GM21528 (cell line): ENCODE results near the gene SLC35G4.
"Not testable (repeated sequence)": the region's sequence is repeated elsewhere in the genome, so short reads cannot be mapped to it uniquely, and the experiment has no call there.

ENCODE experiments used
- ATAC-seq: cut with Tn5 transposase; IDR thresholded peaks from one replicate; pipeline ENCODE4 v1.9.1; 2021; ENCODE audit warnings: mild to moderate bottlenecking, moderate library complexity; ENCODE audit not compliant: unreplicated experiment, low FRiP score

The SLC35G4 gene

DNA sequence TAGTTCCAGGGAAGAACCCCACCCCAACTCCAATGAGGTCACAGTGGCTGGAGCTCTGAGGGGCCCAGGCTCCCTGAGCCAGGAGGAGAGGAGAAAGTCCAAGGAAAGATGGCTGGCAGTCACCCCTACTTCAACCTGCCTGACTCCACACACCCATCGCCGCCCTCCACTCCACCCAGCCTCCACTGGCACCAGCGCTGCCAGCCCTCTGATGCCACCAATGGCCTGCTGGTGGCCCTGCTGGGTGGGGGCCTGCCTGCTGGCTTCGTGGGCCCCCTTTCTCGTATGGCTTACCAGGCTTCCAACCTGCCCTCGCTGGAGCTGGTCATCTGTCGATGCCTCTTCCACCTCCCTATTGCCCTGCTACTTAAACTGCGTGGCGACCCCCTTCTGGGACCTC is at the start of gene SLC35G4:
Gene SLC35G4 (plus strand): TSS at position 109 of the 400 bp plus-strand sequence. CDS start 0 bp downstream, at position 109.
- not testable (repeated sequence) for ATAC-seq

DNA sequence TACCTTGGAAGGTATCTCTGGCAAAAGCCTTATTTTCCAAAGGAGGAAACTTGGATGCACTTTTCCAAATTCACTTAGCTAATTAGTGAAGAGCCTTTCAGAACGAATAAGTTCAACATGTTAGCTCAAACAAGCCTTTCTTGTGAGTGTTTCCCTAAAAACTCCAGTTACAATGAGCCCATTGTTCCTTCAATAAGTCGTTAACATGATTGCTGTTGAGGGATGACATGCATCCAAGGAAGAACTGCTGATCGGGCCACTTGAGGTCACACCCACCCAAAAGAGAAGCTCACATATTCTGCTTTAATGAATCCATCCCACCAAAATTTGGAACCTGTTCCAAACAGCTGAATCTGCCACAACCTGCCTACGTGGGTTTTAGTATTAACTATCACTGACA is 48.1 kb upstream of the SLC35G4 start:
- no peak for ATAC-seq

DNA sequence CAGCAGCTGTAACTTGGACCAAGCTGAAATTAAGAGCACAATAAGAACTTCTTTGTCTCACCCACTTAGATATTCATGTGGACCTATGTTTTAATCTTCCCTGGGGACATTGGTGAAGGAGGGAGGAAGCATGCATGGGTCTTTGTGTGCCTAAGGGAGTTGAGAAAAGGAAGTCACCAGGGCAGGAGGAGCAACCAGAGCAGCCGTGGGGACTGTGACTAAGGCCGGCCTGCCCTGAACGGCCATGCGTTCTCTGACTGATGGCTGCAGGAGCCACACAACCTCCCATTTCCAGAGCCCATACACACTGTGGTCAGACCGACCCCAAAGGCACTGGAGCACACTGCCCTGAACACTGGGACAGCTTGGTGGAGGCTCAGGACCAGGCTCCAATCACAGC is 43.7 kb upstream of the SLC35G4 start:
- no peak for ATAC-seq

DNA sequence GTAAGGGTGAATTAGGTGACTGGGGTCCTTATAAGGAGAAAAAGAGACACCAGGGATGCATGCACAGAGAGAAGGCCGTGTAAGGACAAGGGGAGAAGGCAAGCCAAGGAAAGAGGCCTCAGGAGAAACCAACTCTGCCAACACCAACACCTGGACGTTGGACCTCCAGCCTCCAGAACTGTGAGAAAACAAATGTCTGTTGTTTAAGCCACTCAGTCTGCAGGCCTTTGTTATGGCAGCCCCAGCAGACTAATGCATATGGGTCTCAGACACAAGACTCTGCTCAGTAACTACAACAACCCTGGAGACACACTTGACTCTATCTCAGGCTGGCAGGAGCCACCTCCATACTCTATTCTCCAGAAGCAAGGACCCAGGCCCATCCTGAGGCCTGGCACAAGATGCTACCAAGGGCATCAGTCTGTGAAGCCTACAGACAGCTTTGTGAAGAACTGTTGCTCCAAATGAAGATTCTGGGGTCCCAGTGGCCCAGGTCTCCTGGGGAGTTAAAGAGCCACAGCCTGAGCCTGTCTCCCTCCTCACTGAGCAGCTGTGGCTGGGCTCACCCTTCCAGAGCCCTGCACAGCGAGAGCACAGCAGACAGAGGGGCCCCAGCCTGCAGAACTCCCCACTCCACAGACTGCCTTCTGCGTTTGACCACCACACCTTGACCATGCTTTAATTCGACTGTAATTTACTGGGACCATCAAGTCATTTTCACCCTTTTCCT is 43.0 kb upstream of the SLC35G4 start:
- ATAC-seq = no peak

DNA sequence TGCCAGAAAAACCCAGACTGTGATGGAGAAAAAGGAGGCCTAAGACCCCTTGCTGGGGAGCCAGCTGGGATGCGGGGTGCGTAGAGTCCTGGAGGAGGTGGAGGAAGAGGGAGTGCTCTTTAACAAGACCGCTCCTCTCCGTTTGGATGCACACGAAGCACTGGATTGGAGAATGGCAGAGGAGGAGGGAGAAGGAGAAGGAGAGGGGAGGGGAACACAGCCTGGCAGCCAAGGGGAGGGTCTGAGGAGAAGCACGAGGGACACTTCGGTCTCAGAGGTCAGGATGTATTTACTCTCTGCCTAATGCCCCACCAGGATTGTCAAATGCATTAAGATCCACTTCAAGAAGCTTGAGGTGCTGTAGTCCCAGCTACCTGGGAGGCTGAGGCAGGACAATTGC is 42.0 kb upstream of the SLC35G4 start:
- no peak for ATAC-seq

DNA sequence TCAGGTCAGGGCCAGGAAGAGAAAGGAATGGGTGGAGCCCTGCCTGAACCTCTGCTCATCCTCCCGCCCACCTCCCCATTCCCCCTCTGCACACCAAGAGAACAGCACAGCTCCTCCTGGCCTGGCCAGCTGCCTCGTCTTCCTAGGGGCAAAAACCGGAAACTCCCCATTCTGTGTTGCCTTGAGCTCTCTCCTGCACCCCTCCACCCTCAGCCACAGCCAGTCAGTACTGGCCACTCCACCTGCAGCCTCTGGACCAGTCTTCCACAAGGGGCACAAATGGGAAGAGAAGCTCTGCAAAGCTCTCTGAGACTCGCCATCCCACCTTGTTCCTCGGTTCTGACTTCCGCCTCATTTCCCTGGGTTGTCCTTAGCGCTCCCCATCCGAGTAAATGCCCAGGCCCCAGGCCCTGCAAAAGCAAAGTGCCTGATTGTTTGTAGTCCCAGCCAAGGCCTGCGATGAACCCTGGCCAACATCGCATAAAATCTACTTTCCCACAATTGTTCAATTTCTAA is 39.3 kb upstream of the SLC35G4 start:
- no peak for ATAC-seq

DNA sequence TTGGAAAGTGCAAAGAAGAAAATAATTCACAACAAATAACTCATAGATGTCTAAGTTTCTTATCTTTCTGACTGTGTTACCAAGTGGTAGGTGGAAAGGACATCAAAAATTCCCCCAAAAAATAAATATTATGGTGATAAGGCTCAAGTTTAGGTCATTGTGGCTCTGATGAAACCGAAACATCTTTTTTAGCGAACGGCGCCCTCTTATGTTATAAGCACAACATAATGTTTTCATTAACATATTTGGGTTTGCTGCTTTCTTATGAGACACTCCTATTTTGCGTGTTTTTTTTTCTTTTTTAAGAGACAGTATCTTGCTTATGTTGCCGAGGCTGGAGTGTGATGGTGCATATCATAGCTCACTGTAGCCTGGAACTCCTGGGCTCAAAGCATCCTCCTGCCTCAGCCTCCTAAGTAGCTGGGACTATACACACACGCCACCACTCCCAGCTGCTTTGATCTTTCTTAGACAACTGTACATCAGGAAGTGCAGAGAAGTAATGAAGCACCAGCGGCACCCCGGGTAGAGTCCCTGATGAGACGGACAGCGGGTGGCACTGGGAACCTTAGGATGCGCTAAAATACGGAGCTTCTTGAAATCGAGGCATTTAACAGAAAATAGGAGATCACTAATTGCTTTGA is 38.5 kb upstream of the SLC35G4 start:
- ATAC-seq = no peak

DNA sequence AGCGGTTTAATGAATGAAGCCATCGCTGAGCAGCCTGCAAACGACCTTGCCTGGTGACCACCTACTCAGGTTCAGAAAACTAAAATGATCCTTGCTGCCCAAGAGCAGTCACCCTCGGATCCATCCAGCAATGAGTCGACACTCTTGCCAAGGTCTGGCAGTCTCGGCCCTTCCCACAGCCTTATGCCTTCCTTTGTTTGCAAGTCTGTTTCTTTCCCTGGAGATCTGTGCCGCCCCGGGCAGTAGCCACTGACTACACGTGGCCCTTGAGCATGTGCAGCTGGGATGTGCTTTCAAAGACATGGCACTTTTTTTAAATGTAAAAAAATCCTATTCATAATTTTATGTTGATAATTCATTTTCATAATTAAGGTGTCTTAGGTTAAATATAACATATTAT is 37.2 kb upstream of the SLC35G4 start:
- ATAC-seq = no peak

DNA sequence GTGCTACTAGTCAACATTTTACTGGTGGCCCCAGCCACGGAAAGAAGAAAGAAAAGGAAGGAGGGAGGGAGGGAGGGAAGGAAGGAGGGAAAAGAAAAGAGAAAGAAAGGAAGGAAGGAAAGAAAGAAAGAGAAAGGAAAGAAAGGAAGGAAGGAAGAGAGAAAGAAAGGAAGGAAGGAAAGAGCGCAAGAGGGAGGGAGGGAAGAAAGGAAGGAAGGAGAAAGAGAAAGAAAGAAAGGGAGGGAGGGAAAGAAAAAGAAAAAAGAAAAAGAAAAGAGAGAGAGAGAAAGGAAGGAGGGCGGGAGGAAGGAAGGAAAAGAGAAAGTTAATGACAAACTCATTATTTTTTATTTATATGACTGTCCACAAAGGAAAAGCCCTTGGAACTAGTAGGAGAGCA is 34.9 kb upstream of the SLC35G4 start:
- no peak for ATAC-seq

DNA sequence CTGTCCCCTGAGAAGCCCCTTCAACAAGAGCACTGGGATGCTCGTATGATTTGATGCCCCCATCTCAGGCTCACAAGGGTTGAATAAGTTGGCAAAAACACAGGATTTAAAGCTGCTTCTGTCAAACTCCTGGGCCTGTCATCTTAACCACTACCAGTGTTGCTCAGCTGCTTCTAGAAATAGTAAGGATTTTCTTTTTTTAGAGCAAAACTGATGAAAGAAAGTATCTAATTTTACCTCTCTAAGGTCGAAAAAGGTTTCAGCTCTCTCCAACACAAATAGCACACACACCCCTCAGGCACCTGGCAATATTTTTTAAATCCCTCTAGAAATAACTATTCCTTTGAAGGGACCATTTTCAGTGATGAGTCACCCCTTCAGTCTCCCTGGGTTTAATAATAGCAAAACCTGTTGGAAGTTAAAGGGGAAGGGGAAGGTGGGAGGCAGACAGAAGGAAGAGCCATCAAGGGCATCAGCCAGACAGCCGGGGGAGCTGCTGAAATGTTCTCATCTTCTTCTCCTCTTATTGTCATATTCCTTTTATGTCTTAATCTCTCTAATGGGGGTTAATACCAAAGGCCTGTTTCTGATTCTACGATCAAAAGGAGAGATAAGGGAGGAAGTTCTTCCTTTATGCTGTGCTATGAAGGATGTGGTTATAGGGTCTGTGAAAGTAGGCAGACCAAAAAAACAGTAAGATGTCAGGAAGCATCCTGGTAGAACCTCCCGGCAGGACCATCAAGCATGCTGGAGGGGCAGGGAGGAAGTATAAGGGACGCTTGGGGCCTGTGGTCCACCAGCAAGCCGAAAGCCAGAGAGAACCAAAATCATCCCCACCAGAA is 31.9 kb upstream of the SLC35G4 start:
- no peak for ATAC-seq

DNA sequence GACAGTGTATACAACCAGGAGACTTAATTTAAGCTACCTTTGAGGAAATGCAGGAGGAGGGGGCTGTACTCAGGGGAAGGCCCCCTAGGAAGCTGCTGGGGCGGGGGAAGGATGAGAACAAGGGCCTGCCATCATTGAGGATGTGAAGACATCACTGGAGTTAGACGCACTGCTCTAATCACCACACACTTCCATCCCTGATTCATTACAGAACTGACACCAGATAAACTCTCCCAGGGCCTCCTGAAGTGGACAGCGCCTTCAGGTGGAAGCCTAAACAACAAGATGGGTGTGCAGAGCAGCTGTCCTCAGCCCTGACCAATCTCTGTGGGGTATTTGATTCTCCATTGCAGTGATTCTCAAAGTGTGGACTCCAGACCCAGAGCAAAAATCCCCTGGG is 30.6 kb upstream of the SLC35G4 start:
- ATAC-seq = no peak

DNA sequence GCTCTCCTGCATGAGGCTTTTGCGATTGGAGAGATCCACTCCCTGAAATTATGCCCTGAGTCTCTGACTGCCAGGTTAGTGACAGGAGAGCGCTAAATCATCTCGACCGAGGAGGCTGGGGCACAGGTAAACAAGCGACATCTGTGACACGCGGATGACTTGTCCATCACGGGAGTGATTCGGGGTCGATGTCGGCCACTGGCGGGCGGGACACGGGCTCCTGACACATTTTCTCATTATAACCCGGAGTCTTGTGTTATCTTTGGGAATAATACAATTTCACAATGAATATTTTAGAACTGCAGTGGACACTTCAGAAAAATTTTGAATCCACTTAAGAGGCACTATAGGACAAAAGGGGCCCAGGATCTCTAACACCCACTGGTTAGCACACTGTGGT is 29.5 kb upstream of the SLC35G4 start:
- no peak for ATAC-seq

DNA sequence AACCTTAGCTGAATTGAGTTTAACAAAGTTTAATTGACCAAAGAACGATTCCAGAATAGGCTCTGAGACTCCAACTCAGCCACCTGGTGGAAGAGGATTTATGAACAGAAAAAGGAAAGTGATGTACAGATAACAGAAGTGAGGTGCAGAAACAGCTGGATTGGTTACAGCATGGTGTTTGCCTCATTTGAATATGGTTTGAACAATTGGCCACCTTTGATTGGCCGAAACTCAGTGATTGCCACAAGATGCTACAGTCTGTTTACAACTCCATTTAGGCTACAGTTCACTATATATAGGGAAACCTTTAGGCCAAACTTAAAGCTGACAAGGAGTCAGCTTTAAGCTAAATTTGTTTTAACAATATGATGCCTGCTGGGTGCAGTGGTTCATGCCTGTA is 28.1 kb upstream of the SLC35G4 start:
- peak; percentile 54 for ATAC-seq

DNA sequence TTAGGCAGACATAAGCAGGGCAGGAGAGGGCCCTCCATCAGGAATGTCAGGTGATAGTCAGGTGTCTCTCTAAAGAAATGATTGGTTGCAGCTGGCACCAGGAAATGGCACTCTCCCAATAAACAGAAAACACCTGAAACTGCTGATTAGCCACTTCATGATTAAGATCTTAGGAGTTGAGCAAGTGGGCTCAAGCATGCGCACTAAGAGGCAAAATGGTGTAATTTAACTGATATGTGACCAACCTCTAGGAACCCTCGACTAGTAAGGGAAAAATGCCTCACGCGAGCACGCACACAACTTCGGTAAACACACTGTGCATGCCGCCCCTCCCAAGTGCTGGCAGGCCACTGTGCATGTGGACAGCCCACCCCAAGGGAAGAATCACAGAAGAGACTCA is 23.8 kb upstream of the SLC35G4 start:
- ATAC-seq = no peak

DNA sequence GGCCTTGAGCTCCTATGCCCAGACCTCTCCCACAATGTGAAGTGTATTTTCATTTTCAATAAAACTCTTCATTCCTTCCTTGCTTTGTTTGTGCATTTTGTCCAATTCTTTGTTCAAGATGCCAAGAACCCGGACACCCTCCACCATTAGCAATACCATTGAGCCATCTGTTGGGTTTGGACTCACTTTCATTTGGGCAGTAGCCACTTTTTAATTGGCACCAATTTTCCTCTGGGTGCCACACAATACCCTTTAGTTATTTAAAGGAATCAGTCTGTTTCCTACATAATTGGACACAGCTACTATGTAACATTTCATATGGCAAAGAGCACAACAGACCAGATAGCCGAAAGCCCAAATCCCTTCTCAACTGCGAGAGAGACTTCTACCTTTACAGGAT is 22.5 kb upstream of the SLC35G4 start:
- no peak for ATAC-seq

DNA sequence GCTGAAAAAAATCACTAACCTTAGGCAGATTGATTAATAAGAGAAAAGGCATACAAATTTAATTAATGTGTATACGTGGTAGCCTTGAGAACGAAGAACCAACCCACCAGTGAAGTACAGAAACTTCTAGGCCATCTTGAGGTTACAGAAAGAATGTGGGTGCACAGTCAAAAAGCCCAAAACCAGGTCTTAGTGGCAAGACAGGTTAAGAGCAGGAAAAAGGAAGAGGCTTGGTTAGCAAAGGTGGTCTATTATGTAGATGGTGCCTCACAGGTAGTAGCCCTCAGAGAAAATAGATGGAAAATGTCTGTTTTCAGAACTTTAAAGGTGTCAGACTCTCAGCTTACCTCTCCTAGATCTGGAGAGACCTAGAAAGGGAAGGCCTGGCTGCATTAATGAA is 22.0 kb upstream of the SLC35G4 start:
- no peak for ATAC-seq

DNA sequence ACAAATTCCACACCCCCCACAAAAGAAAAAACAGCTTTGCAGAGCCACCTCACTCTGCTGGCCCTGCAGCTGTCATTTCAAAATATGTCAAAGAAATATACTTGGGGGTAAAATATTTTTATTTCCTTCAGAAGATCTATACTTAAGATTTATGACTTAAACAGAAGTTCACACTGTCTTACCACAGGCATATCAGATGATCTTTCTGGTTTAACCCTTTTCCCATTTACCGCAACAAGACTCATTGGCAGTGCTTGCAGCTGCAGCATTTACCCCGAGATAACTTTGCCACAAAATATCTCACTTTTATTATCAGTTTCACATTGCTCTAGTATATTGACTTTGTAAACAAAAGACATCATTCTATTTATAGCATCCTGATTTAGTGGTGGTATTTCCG is 21.6 kb upstream of the SLC35G4 start:
- no peak for ATAC-seq

DNA sequence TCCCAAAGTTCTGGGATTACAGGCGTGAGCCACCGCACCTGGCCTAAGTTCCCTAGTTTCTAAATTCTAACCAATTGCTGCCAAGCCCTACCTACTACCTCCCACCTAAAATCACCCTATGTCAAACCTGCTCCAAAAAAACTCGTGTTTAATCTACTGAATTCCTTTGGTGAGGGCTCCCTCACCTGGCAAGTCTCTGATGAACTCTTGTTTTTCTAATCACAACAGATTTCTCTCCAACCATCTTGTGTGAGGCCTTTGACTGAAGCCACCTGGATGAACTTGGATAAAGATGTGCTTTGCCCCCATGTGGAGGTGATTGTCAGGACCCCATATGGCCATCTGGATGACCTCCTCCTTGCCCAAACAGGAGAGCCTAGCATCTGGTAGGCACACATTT is 17.4 kb upstream of the SLC35G4 start:
- no peak for ATAC-seq

DNA sequence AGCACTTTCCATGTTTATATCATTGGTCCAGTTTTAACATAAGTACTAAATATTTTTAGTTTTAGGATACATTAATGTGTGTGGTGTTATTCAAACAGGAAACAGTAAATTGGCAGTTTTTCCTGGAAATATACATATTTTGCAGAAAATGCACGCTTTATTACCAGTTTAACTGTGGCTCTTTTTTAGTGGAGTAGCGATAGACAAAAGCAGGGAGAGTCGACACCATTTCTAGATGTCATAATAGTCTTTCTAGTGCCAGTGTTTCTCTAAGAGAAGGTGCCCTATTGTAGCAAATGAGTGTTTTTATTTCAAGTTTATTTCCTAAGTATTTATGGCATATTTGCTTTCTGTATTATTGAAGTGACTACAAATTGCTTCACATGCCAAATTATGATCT is 9.1 kb upstream of the SLC35G4 start:
- ATAC-seq = no peak

DNA sequence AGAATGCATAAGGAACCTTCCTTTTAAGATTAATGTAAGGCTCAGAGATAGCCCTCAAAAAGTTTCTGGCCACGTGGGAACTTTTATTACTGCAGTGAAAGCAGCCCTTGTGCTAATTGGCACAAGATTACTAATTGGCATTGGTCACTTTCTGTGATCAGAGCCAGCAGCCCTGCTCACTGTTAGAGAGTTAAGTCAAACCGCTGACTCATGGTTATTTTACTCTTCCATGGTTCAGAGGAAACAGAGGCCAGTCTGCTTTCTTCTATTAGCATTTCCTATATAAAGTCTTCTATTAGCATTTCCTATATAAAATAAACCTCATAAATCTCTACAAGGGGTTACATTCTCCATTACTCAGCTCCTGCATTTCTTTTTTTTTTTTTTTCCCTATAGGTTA is 1.5 kb upstream of the SLC35G4 start:
- no peak for ATAC-seq

DNA sequence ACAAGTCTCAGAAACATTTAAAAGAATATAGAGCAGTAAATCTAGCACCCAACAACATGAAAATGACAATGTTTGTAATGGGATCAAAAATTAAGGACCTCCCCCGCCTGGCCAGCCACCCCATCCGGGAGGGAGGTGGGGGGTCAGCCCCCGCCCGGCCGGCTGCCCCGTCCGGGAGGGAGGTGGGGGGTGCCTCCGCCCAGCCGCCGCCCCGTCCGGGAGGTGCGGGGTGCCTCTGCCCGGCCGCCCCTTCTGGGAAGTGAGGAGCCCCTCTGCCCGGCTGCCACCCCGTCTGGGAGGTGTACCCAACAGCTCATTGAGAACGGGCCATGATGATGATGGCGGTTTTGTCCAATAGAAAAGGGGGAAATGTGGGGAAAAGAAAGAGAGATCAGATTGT is 778 bp upstream of the SLC35G4 start:
- ATAC-seq = not testable (repeated sequence)
